AG04449 (cell line): ENCODE data around the gene NIN.
"Not testable (repeated sequence)": the region's sequence is repeated elsewhere in the genome, so short reads cannot be mapped to it uniquely, and the experiment has no call there.

Experiments used
- CTCF ChIA-PET: fragments of 350-600 bp; formaldehyde crosslinking; extraction: SDS; loops from one replicate; lab custom pipeline; 2021; ENCODE audit warnings: antibody characterized with exemption; lab: Yijun Ruan, JAX
- POLR2A ChIA-PET: fragments of 400-600, 350-600 bp; formaldehyde crosslinking; extraction: SDS; loops from one replicate; lab custom pipeline; 2020; ENCODE audit warnings: antibody characterized with exemption, inconsistent platforms; lab: Yijun Ruan, JAX
- DNase-seq: peaks from one replicate; pipeline ENCODE4 v3.0.0-alpha.2; 2010; ENCODE audit warnings: low read depth, low spot score
- H3K4me3 ChIP-seq: 2 replicates; pipeline ENCODE4 v1.5.1; 2011; ENCODE audit warnings: low read depth, mild to moderate bottlenecking, control low read depth, low read length
- TF ChIP-seq, protein P1 (sequence below): IDR thresholded peaks from one replicate; pipeline ENCODE4 v1.5.1; 2011; ENCODE audit warnings: mild to moderate bottlenecking, moderate library complexity, low read length, control low read depth, inconsistent platforms; ENCODE audit not compliant: insufficient read depth; ENCODE audit errors: missing control alignments

NIN gene

GRCh38 chr14:50816395-50817047, 14.4 kb downstream of the NIN start:
- no peak for DNase-seq
- TF ChIP-seq, protein P1, sequence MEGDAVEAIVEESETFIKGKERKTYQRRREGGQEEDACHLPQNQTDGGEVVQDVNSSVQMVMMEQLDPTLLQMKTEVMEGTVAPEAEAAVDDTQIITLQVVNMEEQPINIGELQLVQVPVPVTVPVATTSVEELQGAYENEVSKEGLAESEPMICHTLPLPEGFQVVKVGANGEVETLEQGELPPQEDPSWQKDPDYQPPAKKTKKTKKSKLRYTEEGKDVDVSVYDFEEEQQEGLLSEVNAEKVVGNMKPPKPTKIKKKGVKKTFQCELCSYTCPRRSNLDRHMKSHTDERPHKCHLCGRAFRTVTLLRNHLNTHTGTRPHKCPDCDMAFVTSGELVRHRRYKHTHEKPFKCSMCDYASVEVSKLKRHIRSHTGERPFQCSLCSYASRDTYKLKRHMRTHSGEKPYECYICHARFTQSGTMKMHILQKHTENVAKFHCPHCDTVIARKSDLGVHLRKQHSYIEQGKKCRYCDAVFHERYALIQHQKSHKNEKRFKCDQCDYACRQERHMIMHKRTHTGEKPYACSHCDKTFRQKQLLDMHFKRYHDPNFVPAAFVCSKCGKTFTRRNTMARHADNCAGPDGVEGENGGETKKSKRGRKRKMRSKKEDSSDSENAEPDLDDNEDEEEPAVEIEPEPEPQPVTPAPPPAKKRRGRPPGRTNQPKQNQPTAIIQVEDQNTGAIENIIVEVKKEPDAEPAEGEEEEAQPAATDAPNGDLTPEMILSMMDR: no peak
- POLR2A ChIA-PET: no interaction called here
- H3K4me3 ChIP-seq: no peak overlapping the region
- CTCF ChIA-PET: interaction anchor here (0.9 to 1.3 kb wide), 5 partner anchors 10 to 39 kb away, joined by 3 to 4 read pairs (median 3); no protein-coding TSS in a partner anchor

GRCh38 chr14:50815526-50815925, 15.4 kb downstream of the NIN start:
- H3K4me3 ChIP-seq, DNase-seq, POLR2A ChIA-PET: not testable (repeated sequence)
- CTCF ChIA-PET: interaction anchor here (0.8 to 1.3 kb wide), 2 partner anchors 38 to 44 kb away, joined by 3 read pairs; no protein-coding TSS in a partner anchor

- DNase-seq, POLR2A ChIA-PET, H3K4me3 ChIP-seq: not testable (repeated sequence)
- CTCF ChIA-PET: interaction anchor here (0.8 kb wide), 1 partner anchor 44 kb away, joined by 3 read pairs; no protein-coding TSS in a partner anchor
These were observed 15.9 kb downstream of the NIN start for GRCh38 chr14:50815058-50815457.

DNA sequence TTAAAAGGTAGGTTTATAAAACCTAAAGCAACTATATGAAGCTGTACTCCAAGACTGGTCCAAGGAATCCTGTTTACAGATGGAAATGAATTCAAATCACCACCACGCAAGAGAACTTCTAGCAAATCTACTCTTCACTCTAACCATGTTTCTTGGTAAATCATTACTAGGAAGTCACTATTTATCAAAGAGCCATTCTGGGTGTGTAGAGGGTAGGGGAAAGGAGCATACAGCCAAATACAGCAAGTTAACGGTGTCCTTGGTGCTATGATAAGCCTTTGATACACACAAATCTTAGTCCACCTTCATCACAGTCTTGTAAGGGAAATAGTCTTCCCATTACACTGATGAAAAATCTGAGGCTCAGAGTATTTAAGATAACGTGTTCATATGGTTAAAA, 16.8 kb downstream of the NIN start:
- CTCF ChIA-PET: no interaction called here
- TF ChIP-seq, protein P1: no peak

DNA sequence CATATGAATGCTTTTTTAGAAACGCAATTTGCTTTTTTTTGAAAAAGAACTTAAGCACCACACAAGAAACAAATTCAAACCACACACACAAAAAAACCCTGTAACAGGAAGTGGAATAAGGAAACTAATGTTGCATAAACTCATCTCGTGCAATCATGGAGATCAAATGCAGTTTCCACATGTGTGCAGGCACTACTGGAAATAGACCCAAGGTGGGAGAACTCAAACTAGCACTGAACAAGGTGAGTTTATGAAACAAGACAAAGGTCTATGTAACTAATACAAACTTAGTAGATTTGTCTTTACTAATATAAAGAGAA, 17.5 kb downstream of the NIN start:
- TF ChIP-seq, protein P1: no peak
- no peak for DNase-seq
- H3K4me3 ChIP-seq: no peak overlapping the region
- POLR2A ChIA-PET: no interaction called here
- CTCF ChIA-PET: no interaction called here

More for the DNA sequence above, 16.8 kb downstream of the NIN start:
- POLR2A ChIA-PET: no interaction called here
- H3K4me3 ChIP-seq: no peak overlapping the region
- DNase-seq: no peak

DNA sequence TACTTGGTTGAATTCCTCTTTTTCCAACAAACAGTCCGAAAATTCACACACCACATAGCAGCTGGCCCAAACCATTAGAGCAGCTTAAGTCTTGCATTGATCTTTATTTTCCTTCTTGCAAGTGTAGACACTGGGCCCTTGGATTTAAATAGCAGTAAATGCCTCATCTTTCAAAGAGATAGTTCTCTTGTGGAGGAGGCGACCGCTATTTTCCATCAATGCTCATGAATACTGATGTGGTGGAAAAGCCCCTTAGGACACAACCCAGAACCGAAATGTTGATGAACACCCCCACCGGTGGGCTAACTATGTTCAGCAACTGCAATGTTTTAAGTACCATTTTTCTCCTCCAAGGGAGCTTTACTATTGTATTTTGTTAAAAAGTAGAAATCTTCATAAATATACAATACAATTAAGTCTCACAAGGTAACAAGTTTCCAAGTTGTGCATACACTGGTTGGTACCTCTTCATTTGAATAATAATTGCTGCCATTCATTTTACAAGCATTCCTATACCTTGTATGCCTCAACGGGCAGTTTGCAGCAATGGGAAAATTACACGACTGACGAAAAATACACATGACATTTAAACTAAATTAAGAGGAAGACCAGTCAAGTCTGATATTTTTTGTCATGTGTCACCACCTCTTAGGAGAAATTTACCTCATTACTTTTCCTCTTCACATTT, 18.0 kb downstream of the NIN start:
- TF ChIP-seq, protein P1: no peak
- DNase-seq: no peak
- ChIA-PET CTCF (interaction anchor here (1.7 kb wide), 1 partner anchor 8 kb away, joined by 5 read pairs; no protein-coding TSS in a partner anchor), POLR2A (no interaction called here)
- no peak overlapping the region for H3K4me3 ChIP-seq

DNA sequence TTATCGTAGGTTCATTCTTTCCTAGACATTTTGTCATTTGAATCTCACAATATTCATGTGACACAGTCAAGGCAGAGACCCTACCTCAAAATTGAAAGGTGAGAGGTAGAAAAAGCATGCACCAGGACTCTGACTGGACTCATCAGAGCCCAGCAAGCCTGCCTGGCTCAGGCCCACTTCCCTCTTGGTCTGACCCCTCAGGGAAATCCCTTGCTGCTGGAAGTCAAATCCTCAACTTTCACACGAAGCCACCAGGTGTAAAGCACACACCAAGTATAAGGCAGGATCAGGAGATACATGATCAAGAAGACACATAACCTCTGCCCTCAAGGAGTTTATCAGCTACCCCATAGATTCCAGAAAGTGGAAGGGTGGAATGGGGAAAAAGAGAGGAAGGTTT, 18.8 kb downstream of the NIN start:
- ChIA-PET POLR2A (no interaction called here), CTCF (interaction anchor here (1.2 to 1.7 kb wide), 2 partner anchors 9 to 17 kb away, joined by 3 to 5 read pairs; no protein-coding TSS in a partner anchor)
- no peak for DNase-seq
- TF ChIP-seq, protein P1: no peak
- H3K4me3 ChIP-seq: no peak overlapping the region
